Progenitor cell of endocrine pancreas (in vitro differentiated cells): Measurements from ENCODE around the gene ARL17B. TPM values are rescaled to one million over a fixed set of nuclear protein-coding genes. Genes with fewer than 3 reads are reported as not detected.
A peak's percentile ranks its signal among the peaks of the same experiment; 100 is the strongest.
"Not testable (repeated sequence)": the region's sequence is repeated elsewhere in the genome, so short reads cannot be mapped to it uniquely, and the experiment has no call there.

ENCODE experiments used
- DNase-seq: peaks from one replicate; pipeline ENCODE4 v3.0.0; 2021; ENCODE audit warnings: low spot score; ENCODE audit not compliant: unreplicated experiment
- H3K27ac Mint-ChIP-seq: 2 replicates; pipeline ENCODE4 v1.8.0; 2021; ENCODE audit warnings: mild to moderate bottlenecking, moderate library complexity, mixed read lengths
- H3K27me3 Mint-ChIP-seq: 2 replicates; pipeline ENCODE4 v1.8.0; 2021; ENCODE audit warnings: mixed read lengths
- H3K36me3 Mint-ChIP-seq: 2 replicates; pipeline ENCODE4 v1.8.0; 2022; ENCODE audit warnings: mixed read lengths; ENCODE audit not compliant: insufficient read depth
- H3K4me1 Mint-ChIP-seq: 2 replicates; pipeline ENCODE4 v1.8.0; 2021; ENCODE audit warnings: low read depth, mixed read lengths
- H3K4me3 Mint-ChIP-seq: 2 replicates; pipeline ENCODE4 v1.8.0; 2021; ENCODE audit warnings: low read depth, mild to moderate bottlenecking, moderate library complexity, mixed read lengths
- H3K9me3 Mint-ChIP-seq: 2 replicates; pipeline ENCODE4 v1.8.0; 2021; ENCODE audit warnings: low read depth, mixed read lengths
- CTCF ChIP-seq: fragments of 200-600 bp; sonication (generic); IDR thresholded peaks from one replicate; pipeline ENCODE4 v1.5.0; 2021; ENCODE audit warnings: antibody characterized with exemption, mild to moderate bottlenecking; ENCODE audit not compliant: unreplicated experiment
- total RNA-seq: library from RNA; stranded (reverse); gene quantifications from 2 replicates; pipeline ENCODE4 v1.2.1, GENCODE V29; 2021

The ARL17B gene
- total RNA-seq, 1 donor from 2014 or later: 16.0 TPM

- DNase-seq: no peak
- H3K27me3 Mint-ChIP-seq: peaks cover 7% of the 10 kb centered on the region
- H3K4me1 Mint-ChIP-seq: peaks cover 9% of the 10 kb centered on the region
- no peak overlapping the region for H3K27ac Mint-ChIP-seq
- no peak overlapping the region for H3K4me3 Mint-ChIP-seq
- H3K36me3 Mint-ChIP-seq: no peaks in the 10 kb centered on the region
- no peak for TF ChIP-seq CTCF
- H3K9me3 Mint-ChIP-seq: no peaks in the 10 kb centered on the region
Observed at GRCh38 chr17:46273541-46274236, 87.9 kb downstream of the ARL17B start.

GRCh38 chr17:46270032-46270431 is 91.5 kb downstream of the ARL17B start:
- TF ChIP-seq CTCF: no peak
- Mint-ChIP-seq H3K9me3 (no peaks in the 10 kb centered on the region), H3K27ac (no peak overlapping the region), H3K4me3 (no peak overlapping the region), H3K36me3 (no peaks in the 10 kb centered on the region), H3K27me3 (peaks cover 32% of the 10 kb centered on the region), H3K4me1 (peaks cover 20% of the 10 kb centered on the region)
- no peak for DNase-seq

GRCh38 chr17:46266656-46267544 is 94.7 kb downstream of the ARL17B start:
- H3K36me3 Mint-ChIP-seq: no peaks in the 10 kb centered on the region
- no peak for TF ChIP-seq CTCF
- peak; percentile 72 for DNase-seq
- H3K4me3 Mint-ChIP-seq: peak overlapping the region; percentile 77
- no peaks in the 10 kb centered on the region for H3K9me3 Mint-ChIP-seq
- H3K4me1 Mint-ChIP-seq: peaks cover 21% of the 10 kb centered on the region
- peak overlapping the region; percentile 89 for H3K27ac Mint-ChIP-seq
- peaks cover 55% of the 10 kb centered on the region for H3K27me3 Mint-ChIP-seq

- Mint-ChIP-seq H3K4me3 (peak overlapping the region; percentile 76), H3K27me3 (peaks cover 55% of the 10 kb centered on the region), H3K4me1 (peaks cover 21% of the 10 kb centered on the region), H3K27ac (peak overlapping the region; percentile 79)
- H3K36me3 Mint-ChIP-seq, DNase-seq, H3K9me3 Mint-ChIP-seq: not testable (repeated sequence)
Observed at GRCh38 chr17:46266063-46266655, 95.4 kb downstream of the ARL17B start.

GRCh38 chr17:46264456-46265198 is 96.9 kb downstream of the ARL17B start:
- TF ChIP-seq CTCF: no peak
- Mint-ChIP-seq H3K27me3 (peaks cover 55% of the 10 kb centered on the region), H3K4me1 (peaks cover 22% of the 10 kb centered on the region), H3K4me3 (no peak overlapping the region), H3K27ac (peak overlapping the region; percentile 86), H3K9me3 (no peaks in the 10 kb centered on the region), H3K36me3 (peaks cover 3% of the 10 kb centered on the region)
- no peak for DNase-seq
